ENCODE data around the gene RHEB. TPM values are rescaled to one million over a fixed set of nuclear protein-coding genes. Genes with fewer than 3 reads are reported as not detected.

Gene RHEB
- total and polyA plus RNA-seq, 2 experiments from 2014 or later, result 127 to 157 TPM

GRCh38 chr7:151455690-151456089 is 64.0 kb downstream of the RHEB start:
- Histone ChIP-seq H3K36me3 (no peaks in the 10 kb centered on the region), H3K4me1 (ENCODE audit: low read depth) (peaks cover 14% of the 10 kb centered on the region), H3K27me3 (no peaks in the 10 kb centered on the region), H3K4me3 (no peak overlapping the region), H3K9me3 (ENCODE audit: low read depth) (no peaks in the 10 kb centered on the region), H3K27ac (no peak overlapping the region)
- TF ChIP-seq CTCF (IDR thresholded peaks at IDR 0.05; ENCODE audit: low read depth, low read length), result no peak
- no peak for DNase-seq (ENCODE audit: low read depth in 1 of 2, low spot score in 1 of 2)

GRCh38 chr7:151454932-151455530 is 64.7 kb downstream of the RHEB start:
- H3K9me3 ChIP-seq (ENCODE audit: low read depth), result no peaks in the 10 kb centered on the region
- peaks cover 9% of the 10 kb centered on the region for H3K4me1 ChIP-seq (ENCODE audit: low read depth)
- TF ChIP-seq CTCF (IDR thresholded peaks at IDR 0.05; ENCODE audit: low read depth, low read length), result no peak
- DNase-seq (ENCODE audit: low read depth in 1 of 2, low spot score in 1 of 2), result no peak
- H3K36me3 ChIP-seq, result no peaks in the 10 kb centered on the region
- no peak overlapping the region for H3K4me3 ChIP-seq
- no peak overlapping the region for H3K27ac ChIP-seq
- H3K27me3 ChIP-seq, result no peaks in the 10 kb centered on the region

GRCh38 chr7:151454305-151454704 is 65.4 kb downstream of the RHEB start:
- Histone ChIP-seq H3K4me1 (ENCODE audit: low read depth) (peaks cover 2% of the 10 kb centered on the region), H3K27me3 (no peaks in the 10 kb centered on the region), H3K9me3 (ENCODE audit: low read depth) (no peaks in the 10 kb centered on the region), H3K4me3 (no peak overlapping the region), H3K36me3 (no peaks in the 10 kb centered on the region), H3K27ac (no peak overlapping the region)
- DNase-seq (ENCODE audit: low read depth in 1 of 2, low spot score in 1 of 2), result no peak
- TF ChIP-seq CTCF (IDR thresholded peaks at IDR 0.05; ENCODE audit: low read depth, low read length), result no peak

GRCh38 chr7:151453326-151453791 is 66.3 kb downstream of the RHEB start:
- no peak for TF ChIP-seq CTCF (IDR thresholded peaks at IDR 0.05; ENCODE audit: low read depth, low read length)
- Histone ChIP-seq H3K27ac (no peak overlapping the region), H3K9me3 (ENCODE audit: low read depth) (no peaks in the 10 kb centered on the region), H3K36me3 (no peaks in the 10 kb centered on the region), H3K4me3 (no peak overlapping the region), H3K4me1 (ENCODE audit: low read depth) (no peaks in the 10 kb centered on the region), H3K27me3 (no peaks in the 10 kb centered on the region)
- no peak for DNase-seq (ENCODE audit: low read depth in 1 of 2, low spot score in 1 of 2)

- no peak for TF ChIP-seq CTCF (IDR thresholded peaks at IDR 0.05; ENCODE audit: low read depth, low read length)
- H3K27me3 ChIP-seq, result no peaks in the 10 kb centered on the region
- no peak for DNase-seq (ENCODE audit: low read depth in 1 of 2, low spot score in 1 of 2)
- H3K4me3 ChIP-seq, result no peak overlapping the region
- H3K36me3 ChIP-seq, result no peaks in the 10 kb centered on the region
- H3K9me3 ChIP-seq (ENCODE audit: low read depth), result no peaks in the 10 kb centered on the region
- no peak overlapping the region for H3K27ac ChIP-seq
- no peaks in the 10 kb centered on the region for H3K4me1 ChIP-seq (ENCODE audit: low read depth)
Observed at GRCh38 chr7:151452680-151453325, 66.9 kb downstream of the RHEB start.
